PFSK-1 (cell line): ENCODE measurements around the gene NARS2.

Experiments used
- POLR2AphosphoS5 ChIP-seq: IDR thresholded peaks from 2 replicates; pipeline ENCODE4 v1.6.1; 2012; ENCODE audit warnings: low read depth, mild to moderate bottlenecking, control low read depth, low read length, moderate library complexity
- TAF1 ChIP-seq: IDR thresholded peaks from 2 replicates; pipeline ENCODE4 v1.6.1; 2012; ENCODE audit warnings: low read length, control low read depth, borderline replicate concordance; ENCODE audit not compliant: insufficient read depth

GRCh38 chr11:78400702-78401101, 174.0 kb downstream of the NARS2 start:
- TF ChIP-seq POLR2AphosphoS5 (no peak), TAF1 (no peak)
